ENCODE results near the gene ZSWIM4.
A peak's percentile ranks its signal among the peaks of the same experiment; 100 is the strongest.
"Not testable (repeated sequence)": the region's sequence is repeated elsewhere in the genome, so short reads cannot be mapped to it uniquely, and the experiment has no call there.

Gene ZSWIM4

DNA sequence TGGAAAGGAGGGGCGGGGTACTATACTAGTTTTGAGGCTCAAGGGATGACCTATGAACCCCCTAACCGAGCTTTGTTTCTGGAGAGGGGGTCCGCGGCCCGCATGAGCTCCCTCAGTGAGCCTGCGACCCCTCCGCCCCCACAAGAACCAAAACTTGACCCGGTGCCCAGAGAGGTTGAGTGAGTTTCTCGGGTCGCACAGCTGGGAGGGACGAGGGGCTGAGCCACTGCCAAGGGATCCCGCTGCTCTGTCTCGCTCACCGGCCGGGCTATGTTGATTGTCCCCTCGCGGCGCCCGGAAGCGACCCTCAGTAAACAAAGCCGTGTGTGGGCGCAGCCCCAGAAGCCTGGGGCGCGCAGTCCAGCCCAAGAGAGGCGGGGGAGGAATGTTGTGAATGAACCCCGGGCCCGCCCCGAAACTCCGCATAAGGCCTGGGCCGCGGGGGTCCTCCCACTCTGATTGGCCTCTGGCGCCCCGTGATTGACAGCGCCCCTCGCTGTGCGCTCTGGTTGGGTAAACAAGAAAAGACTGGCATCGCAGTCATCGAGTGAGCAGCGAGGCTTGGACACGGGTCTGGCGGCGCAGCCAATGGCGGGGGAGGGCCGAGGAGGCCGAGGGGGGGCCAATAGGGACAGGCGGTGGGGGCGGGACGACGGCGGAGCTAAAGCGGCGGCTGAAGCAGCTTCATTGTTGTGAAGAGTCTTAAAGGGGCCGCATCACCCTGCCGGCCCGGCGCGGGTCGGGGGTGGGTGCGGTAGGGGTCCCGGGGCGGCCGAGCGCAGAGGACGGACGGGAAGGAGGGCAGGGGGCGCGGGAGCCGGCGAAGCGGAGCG lies at the start of gene ZSWIM4:
Gene ZSWIM4 (plus strand): TSS at position 687 of the 833 bp plus-strand sequence. CDS start 206 bp downstream, outside the sequence.
- peak; percentile 99 for DNase-seq

DNA sequence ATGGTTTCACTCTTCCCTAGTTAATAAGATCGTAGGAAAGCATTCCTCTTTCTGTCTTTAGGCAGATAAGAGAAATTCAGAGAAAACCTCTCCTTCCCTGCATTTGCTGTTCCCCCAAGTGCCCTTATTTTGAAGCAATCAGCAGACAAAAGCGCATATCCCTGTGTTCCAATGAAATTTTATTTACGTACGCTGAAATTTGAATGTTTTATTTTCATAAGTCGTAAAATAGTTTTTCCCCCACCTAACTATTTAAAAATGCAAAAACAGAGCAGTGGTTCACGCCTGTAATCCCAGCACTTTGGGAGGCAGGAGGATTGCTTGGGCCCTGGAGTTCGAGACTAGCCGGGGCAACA lies 48.2 kb upstream of the ZSWIM4 start:
- no peak for DNase-seq

DNA sequence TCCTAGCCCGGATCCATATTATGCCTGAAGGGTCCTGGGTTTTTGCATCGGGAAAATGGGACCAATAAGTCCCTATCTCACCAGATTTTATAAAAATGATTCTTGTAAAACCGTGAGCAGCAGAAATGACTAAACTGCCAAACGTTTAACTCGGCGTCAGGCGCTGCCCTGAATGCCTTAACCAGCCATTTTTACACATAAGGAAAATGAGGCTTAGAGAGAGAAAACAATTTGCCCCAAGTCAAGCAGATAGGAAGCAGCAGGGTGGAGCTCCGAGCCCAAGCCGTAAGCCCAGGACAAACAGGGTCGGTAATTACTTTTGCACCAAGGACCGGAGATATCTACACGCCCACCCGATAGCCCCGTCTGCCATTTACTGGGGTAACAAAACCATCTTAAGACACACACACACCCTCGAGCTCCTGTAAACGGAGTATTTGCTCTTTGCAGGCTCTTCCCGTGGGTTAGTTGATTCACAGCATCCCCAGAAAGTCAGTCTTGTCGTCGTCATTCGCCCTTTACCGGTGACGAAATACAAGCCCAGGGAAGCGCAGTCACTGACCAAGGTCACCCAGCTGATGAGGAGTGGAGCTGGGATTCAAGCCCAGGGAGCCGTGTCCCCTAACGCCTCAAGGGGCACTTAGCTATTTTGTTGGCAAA lies 46.9 kb upstream of the ZSWIM4 start:
- no peak for DNase-seq

DNA sequence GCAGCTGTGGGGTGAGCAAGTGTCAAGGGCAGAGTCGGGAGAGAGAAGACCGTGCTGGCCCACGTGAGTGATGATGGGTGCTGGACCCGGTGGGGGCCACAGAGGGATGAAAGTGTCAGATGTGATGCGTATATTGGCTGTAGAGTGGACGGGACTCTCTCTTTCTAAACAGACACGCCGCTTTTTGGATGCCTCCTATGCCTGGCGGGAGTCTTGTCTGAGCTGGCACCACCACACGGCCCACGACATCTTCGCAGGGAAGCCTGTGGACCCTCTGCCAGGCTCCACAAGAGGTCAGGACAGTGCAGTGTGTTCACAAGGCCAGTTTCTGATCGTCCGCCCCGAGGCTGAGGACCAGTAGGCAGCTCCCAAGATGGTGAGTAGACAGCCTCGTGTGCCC lies 43.8 kb upstream of the ZSWIM4 start:
- no peak for DNase-seq

DNA sequence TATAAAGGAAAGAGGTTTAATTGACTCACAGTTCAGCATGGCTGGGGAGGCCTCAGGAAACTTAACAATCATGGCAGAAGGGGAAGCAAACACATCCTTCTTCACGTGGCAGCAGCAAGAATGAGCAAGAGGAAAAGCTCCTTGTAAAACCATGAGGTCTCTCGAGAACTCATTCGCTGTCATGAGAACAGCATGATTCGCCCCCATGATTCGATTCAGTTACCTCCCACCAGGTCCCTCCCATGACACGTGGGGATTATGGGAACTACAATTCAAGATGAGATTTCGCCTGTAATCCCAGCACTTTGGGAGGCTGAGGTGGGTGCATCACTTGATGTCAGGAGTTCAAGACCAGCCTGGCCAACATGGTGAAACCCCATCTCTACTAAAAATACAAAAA lies 41.6 kb upstream of the ZSWIM4 start:
- DNase-seq: not testable (repeated sequence)

DNA sequence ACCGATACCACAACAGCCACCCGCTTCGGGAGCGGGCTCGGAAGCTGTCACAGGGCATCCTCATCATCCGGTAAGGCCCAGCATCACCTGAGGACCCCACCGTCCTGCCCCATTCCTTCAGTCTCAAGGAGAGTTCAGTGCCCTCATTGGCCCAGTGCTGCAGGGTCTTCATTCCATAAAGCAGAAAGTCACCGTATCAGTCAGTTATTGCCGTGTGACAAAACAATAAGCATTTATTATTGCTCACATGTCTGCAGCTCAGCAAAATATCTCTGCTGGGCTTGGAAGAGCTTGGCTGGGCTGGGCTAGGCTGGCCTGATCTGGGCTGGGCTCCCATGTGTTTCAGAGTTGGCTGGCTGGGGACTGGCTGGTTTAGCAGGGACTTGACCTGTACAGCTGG lies 39.0 kb upstream of the ZSWIM4 start:
- no peak for DNase-seq

DNA sequence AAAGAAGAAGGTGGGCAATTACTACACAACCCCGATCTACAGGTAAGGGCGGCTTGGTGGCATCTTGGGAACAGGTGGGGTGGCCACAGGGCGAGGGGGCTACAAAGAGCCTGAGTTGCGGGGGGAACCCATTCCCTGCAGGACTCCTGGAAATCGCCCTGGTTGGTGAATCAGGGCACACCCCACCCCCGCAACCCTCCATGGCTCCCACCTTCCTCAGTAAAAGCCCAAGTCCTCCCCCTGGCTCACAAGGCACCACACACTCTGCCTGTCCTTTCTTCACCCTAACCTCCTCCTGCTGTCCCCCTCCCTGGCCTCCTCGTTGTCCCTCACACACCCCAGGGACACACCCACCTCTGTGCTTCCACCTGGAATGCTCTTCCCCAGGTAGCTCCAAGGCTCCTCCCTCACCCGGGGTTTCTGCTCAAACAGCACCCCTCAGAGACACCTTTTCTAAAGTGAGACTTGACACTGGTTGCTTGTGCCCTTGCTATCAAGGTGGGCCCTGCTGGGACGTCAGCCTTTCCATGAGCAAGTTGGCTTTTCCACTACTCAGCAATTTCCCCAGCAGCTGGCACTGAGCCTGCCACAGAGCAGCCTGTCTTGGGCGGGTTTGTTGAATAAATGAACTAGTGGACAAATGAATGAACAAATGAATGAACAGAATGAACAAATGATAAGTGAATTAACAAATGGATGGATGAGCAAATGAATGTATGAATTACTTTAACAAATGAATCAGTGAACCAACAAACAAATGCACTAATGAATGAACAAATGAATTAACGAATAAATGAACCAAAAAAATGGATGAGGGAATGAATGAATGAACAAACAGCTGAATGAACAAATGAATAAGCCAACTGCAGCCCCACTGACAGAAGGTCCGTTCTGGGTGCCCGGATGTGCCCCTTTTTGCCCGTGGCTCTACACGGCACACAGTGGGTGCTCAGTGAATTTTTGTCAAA lies 37.2 kb upstream of the ZSWIM4 start:
- no peak for DNase-seq

DNA sequence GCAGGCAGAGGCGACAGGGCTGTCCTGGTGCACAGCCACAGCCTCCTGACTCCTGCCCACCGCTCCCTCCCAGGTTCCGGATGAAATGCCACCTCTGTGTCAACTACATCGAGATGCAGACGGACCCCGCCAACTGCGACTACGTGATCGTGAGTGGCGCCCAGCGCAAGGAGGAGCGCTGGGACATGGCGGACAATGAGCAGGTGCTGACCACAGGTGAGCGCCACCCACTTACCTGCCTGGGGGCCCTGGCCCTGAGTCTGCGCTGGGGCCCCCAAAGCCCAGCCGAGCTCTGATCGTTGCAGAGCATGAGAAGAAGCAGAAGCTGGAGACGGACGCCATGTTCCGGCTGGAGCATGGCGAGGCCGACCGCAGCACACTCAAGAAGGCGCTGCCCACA lies 36.4 kb upstream of the ZSWIM4 start:
- DNase-seq: no peak

DNA sequence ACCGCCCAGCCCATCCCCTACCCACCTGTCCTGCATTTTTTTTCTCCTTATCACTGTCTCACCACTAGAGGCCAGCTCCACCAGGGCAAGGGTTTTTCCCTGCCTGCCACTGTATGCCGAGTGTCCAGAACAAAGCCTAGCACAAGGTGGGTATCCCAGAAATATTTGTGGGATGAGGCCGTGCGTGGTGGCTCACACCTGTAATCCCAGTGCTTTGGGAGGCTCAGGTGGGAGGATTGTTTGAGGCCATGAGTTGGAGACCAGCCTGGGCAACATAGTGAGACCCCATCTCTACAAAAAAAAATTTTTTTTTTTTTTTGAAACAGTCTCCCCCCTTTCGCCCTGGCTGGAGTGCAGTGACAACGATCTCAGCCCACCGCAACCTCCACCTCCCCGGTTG lies 33.8 kb upstream of the ZSWIM4 start:
- no peak for DNase-seq

DNA sequence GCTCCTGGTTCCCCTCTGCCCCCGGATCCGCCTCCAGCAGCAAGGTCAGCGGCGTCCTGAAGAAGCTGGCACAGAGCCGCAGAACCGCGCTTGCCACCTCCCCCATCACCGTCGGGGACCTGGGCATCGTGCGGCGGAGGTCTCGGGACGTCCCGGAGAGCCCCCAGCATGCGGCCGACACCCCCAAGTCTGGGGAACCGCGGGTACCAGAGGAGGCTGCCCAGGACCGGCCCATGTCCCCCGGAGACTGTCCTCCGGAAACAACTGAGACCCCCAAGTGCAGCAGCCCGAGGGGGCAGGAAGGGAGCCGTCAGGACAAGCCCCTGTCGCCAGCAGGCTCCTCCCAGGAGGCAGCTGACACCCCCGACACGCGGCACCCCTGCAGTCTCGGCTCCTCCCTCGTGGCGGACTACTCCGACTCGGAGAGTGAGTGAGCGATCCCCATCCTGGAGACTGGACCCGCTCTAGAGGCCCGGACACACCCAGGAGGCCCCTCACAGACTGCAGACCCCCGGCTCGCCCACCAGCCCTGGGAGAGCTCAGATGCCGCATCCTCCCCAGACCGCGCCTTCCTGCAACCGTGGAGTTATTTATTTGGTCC lies 32.5 kb upstream of the ZSWIM4 start:
- no peak for DNase-seq

DNA sequence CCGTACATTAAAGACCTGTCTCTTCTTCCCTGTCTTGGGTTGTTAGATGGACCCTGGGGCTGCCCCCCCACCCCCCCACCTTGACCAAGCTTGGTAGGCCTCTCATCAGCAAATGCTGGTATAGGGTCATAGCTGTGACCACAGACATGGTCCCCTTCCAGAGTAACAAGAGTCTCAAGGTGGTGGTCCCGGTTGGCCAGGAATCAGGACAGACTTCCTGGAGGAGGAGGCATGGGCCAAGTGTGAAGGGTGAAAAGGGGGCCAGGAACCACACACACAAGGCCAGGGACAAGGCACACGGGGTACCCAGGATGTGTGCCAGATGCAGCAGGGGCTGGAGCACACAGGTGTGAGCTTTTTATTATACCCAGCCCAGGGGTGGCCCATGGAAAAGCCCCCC lies 32.0 kb upstream of the ZSWIM4 start:
- no peak for DNase-seq

DNA sequence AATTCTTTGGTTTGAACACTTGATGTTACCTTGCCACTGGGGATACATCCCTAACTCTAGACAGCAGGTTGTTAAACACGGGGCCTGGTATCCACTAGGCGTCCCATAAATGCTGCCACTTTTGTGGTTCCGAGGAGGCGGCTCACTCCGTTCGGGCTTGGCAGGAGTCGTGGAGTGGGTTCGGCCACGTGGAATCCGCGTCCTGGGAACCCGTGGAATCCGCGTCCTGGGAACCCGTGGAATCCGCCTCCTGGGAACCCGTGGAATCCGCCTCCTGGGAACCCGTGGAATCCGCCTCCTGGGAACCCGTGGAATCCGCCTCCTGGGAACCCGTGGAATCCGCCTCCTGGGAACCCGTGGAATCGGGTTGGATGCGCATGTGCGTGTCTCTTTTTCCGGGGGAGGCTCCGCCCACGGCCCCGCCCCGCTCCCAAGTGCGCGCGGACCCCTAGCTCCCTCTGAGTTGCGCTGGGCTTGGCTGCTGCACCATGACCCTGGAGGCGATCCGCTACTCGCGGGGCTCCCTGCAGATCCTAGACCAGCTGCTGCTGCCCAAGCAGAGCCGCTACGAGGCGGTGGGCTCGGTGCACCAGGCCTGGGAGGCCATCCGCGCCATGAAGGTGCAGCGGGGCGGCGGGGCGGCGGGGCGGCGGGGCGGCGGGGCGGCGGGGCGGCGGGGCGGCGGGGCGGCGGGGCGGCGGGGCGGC lies 31.0 kb upstream of the ZSWIM4 start, which contains the start of gene MRI1:
Gene MRI1 (plus strand): TSS at position 422 of the 707 bp plus-strand sequence. CDS start 67 bp downstream, at position 489.
- peak; percentile 65 for DNase-seq

DNA sequence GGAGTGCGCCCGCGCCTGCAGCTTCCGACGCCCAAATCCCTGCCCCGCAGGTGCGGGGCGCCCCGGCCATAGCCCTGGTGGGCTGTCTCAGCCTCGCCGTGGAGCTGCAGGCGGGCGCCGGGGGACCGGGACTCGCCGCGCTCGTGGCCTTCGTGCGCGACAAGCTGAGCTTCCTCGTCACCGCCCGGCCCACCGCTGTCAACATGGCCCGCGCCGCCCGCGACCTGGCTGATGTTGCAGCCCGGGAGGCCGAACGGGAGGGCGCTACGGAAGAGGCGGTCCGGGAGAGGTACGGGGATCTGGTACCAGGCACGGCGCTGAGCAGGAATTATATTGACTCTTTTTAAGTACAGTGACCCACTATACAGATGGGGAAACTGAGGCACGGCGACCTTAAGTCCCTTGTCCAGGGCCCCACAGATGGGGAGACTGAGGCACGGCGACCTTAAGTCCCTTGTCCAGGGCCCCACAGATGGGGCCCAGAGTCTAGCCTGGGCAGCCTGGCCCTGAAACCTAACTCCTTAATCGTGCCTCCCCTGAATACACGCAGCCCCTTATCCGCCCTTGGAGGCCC lies 30.3 kb upstream of the ZSWIM4 start:
- DNase-seq: no peak

DNA sequence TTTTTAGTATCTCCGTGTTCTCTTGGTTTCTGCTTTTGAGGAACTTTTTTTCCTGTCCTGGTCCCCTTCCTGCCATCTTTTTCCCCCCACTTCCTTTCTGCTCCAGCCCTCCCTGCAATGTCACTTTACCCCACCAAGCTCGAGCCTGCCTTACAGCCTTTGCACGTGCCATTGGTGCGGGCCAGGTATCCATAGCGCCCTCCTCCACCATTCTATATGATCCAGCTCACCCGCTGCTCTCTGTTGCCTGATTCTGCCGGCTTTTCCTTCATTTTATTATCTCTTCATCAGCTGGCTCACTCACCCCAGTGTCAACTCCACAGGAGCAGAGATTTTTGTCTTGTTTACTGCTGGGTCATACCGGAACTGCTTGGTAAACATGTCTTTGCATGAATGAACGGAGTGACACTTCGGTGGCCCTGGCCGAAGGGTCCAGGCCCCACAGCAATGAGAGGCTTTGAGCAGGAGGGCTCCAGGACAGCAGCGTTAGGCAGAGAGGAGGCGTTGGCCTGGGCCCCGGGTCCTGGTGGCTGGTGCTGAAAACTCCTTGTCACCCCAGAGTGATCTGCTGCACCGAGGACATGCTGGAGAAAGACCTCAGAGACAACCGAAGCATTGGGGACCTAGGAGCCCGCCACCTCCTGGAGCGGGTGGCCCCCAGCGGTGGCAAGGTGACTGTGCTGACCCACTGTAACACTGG lies 29.7 kb upstream of the ZSWIM4 start:
- no peak for DNase-seq

DNA sequence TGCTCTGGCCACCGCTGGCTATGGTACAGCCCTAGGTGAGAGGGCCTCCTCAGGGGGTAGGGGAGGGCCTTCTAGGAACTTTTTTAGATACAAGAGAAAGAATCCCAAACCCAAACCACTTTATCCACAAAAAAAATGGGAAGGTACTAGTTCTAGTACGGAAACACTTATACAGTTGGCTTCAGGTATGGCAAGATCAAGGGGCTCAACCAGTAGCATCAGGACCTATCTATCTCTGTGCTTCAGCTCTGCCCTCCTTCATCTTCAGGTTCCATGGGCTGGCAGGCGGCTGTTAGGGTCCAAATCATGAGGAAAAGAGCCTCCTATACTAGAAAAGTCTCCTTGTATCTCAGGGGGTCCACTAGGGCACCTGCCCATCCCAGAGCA lies 29.2 kb upstream of the ZSWIM4 start:
- no peak for DNase-seq

DNA sequence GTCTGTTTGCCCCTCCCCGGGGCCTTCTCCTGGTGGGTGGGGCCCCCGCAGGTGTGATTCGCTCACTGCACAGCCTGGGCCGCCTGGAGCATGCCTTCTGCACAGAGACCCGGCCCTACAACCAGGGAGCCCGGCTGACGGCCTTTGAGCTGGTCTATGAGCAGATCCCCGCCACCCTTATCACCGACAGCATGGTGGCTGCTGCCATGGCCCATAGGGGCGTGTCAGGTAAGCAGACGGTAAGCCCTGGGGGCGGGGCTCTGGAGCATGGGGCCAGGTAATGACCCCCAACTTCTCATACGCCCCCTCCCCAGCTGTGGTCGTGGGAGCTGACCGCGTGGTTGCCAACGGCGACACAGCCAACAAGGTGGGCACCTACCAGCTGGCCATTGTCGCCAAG lies 26.7 kb upstream of the ZSWIM4 start:
- no peak for DNase-seq

DNA sequence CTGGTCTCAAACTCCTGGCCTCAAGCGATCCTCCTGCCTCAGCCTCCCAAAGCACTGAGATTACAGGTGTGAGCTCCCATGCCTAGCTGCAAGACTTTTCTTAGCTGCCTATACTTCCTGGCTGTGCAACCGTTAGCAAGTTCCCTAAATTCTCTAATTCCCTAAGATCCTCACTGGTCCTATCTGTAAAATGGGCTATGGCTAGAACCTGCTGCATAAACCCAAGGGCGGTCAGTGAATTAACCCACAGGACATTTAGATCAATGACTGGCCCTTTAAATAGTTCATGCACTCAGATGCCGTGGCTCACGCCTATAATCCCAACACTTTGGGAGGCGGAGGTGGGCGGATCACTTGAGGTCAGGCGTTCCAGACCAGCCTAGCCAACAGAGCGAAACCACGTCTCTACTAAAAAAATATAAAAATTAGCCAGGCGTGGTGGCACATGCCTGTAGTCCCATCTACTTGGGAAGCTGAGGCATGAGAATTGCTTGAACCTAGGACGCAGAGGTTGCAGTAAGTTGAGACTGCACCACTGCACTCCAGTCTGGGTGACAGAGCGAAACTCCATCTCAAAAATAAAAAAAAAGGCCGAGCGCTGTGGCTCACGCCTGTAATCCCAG lies 25.1 kb upstream of the ZSWIM4 start:
- DNase-seq: no peak

DNA sequence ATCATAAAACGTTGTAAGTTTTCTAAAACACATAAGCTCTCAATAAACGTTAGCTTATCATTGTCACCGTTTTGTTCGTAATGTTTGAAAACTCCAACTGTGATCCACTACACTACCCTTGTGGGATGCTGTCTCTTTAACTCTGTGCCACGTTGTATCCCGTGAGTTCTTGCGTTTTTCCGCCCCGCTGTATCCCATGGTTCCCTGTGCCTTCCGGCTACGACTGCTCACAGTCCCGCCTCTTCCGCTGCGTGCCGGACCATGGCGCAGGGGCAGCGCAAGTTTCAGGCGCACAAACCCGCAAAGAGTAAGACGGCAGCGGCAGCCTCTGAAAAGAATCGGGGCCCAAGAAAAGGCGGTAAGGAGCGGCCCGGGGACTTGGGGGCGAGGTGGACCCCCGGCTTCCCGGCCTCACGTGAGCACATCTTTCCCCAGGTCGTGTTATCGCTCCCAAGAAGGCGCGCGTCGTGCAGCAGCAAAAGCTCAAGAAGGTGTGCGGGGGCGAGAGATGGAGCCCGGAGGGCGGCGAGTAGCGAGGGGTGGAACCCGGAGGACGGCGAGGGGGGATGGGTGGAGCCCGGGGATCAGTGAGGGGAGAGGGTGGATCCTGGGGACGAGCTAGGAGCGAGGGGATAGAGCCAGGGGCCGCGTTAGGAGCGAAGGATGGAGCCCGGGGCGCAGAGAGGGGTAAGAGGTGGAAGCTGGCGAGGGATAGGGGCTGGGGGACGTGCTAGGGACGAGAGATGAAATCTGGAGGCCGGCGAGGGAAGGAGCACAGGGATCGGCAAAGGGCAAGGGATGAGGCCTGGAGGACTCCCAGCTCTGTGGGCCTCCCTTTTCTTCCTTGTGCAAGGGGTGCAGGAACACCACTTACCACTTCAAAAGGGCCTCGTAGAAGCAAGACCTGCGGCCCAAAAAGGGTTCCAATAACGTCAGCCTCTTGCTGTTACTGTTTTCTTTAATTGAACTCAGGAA lies 20.7 kb upstream of the ZSWIM4 start, which contains the start of gene C19orf53:
Gene C19orf53 (plus strand): TSS at position 240 of the 975 bp plus-strand sequence. CDS start 22 bp downstream, at position 262.
- peak; percentile 77 for DNase-seq

DNA sequence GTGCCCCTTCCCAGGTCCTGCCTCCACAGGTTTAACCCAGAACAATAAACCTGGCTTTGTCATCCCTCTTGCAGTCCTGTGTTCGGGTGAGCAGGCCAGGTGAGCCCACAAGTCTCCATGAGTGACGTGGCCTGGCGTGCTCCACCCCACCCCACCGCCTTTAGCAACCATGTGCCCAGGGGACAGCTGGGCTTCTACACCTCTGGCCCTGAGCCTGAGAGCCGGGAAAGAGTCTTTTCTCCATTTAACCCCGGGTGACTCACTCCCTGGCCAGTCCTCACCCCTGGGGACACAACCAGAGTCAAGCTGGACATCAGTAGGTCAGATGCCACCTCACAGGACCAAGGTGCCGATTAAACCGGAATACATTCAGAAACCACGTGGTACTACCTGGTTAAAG lies 16.8 kb upstream of the ZSWIM4 start:
- no peak for DNase-seq

All from NCI-H1092 (cell line).